Ovary (tissue), 3 donors: ENCODE results near the gene JADE2.

ENCODE experiments used
- EP300 ChIP-seq: sonication (generic); formaldehyde crosslinking; IDR thresholded peaks from one replicate; pipeline ENCODE4 v1.6.1; 2017; ENCODE audit warnings: antibody characterized with exemption
- POLR2A ChIP-seq: fragments of 450-650 bp; IDR thresholded peaks from one replicate; pipeline ENCODE4 v1.6.1; 2017; ENCODE audit warnings: antibody characterized with exemption, mild to moderate bottlenecking, moderate library complexity
- TF ChIP-seq, protein P1 (sequence below), 3 donors: fragments of 450-650 bp in 2 of 3; fragments of 200-600 bp in 1 of 3; IDR thresholded peaks; one replicate each; pipeline versions ENCODE4 v1.5.1 to v1.8.0; 2016 to 2022; ENCODE audit warnings: antibody characterized with exemption in 3 of 3, mild to moderate bottlenecking in 1 of 3
- donor health status: DM: no; HTN: no; CAD: no.

GRCh38 chr5:134566741-134567221 is 41.3 kb downstream of the JADE2 start:
- TF ChIP-seq, protein P1, sequence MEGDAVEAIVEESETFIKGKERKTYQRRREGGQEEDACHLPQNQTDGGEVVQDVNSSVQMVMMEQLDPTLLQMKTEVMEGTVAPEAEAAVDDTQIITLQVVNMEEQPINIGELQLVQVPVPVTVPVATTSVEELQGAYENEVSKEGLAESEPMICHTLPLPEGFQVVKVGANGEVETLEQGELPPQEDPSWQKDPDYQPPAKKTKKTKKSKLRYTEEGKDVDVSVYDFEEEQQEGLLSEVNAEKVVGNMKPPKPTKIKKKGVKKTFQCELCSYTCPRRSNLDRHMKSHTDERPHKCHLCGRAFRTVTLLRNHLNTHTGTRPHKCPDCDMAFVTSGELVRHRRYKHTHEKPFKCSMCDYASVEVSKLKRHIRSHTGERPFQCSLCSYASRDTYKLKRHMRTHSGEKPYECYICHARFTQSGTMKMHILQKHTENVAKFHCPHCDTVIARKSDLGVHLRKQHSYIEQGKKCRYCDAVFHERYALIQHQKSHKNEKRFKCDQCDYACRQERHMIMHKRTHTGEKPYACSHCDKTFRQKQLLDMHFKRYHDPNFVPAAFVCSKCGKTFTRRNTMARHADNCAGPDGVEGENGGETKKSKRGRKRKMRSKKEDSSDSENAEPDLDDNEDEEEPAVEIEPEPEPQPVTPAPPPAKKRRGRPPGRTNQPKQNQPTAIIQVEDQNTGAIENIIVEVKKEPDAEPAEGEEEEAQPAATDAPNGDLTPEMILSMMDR (IDR thresholded peaks at IDR 0.05) = no peak
- TF ChIP-seq EP300 (no peak), POLR2A (no peak)
